OCI-LY7 (cell line): ENCODE results near the gene BORCS6.

Experiments
- CTCF ChIP-seq: fragments of 200-600 bp; sonication (generic); conservative IDR thresholded peaks from 2 replicates; pipeline ENCODE4 v1.5.1; 2014; ENCODE audit warnings: mild to moderate bottlenecking, antibody characterized with exemption, low read length, moderate library complexity, mixed read lengths
- EZH2phosphoT487 ChIP-seq: fragments of 200-600 bp; sonication (generic); IDR thresholded peaks from 2 replicates; pipeline ENCODE4 v1.6.1; 2018; ENCODE audit warnings: low read depth, borderline replicate concordance, mild to moderate bottlenecking, mixed run types, antibody characterized with exemption, low read length, moderate library complexity, mixed read lengths

DNA sequence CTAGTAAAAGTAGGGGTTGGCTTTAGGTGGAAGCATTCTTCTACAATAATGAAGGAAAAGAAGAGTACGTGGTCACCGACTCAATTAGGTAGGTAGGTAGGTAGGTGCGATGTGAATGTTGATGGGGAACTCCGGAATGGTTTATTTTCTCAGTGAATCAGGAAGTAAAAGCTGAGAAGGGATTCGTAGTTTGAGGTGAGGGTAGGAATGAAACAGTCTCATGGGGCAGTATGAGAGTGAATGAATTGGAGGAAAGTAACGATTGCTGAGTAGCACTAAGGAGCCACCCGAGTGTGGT is 51.7 kb downstream of the BORCS6 start:
- TF ChIP-seq CTCF: no peak
- no peak for TF ChIP-seq EZH2phosphoT487
